Lower lobe of right lung (tissue), 2 donors: ENCODE data around the gene NEDD4L. TPM values are rescaled to one million over a fixed set of nuclear protein-coding genes. Genes with fewer than 3 reads are reported as not detected.
A peak's percentile ranks its signal among the peaks of the same experiment; 100 is the strongest.

Source experiments
- ATAC-seq, 2 donors: fragments of 200-7000 bp; cut with Tn5 transposase; one replicate each; pipeline ENCODE4 v1.9.1; 2020 to 2022; ENCODE audit warnings: mild to moderate bottlenecking in 2 of 2, moderate library complexity in 2 of 2
- DNase-seq: peaks from one replicate; pipeline ENCODE4 v3.0.0-alpha.2; 2020
- H3K27ac ChIP-seq: fragments of 200-600 bp; one replicate; pipeline ENCODE4 v1.8.0; 2022
- H3K27me3 ChIP-seq: fragments of 200-600 bp; one replicate; pipeline ENCODE4 v1.8.0; 2022; ENCODE audit warnings: low read depth
- H3K36me3 ChIP-seq: fragments of 200-600 bp; one replicate; pipeline ENCODE4 v1.8.0; 2022; ENCODE audit warnings: mild to moderate bottlenecking
- H3K4me1 ChIP-seq: fragments of 200-600 bp; one replicate; pipeline ENCODE4 v1.8.0; 2022
- H3K4me3 ChIP-seq: fragments of 200-600 bp; one replicate; pipeline ENCODE4 v1.8.0; 2022; ENCODE audit warnings: mild to moderate bottlenecking
- H3K9me3 ChIP-seq: fragments of 200-600 bp; one replicate; pipeline ENCODE4 v1.8.0; 2022
- intact Hi-C: fragments of 100-400 bp; cut with DNase I; formaldehyde crosslinking; loops from one replicate; pipeline ENCODE4 v1.11.0; 2022
- total RNA-seq: library from RNA; stranded (reverse); fragmentation: NEBNext Ultra II Directional; extraction: Animal tissue kit (Norgen Biotek cat#: 25700); gene quantifications from one replicate; pipeline ENCODE4 v1.2.1, GENCODE V29; 2021
- TF ChIP-seq, protein P1 (sequence below): fragments of 200-600 bp; IDR thresholded peaks from one replicate; pipeline ENCODE4 v1.8.0; 2022; ENCODE audit warnings: antibody characterized with exemption, mild to moderate bottlenecking
- donor health status: DM: no; HTN: yes; CAD: no; lungs with severe emphysema.

The NEDD4L gene
- total RNA-seq, 1 donor from 2014 or later = 203 TPM

DNA sequence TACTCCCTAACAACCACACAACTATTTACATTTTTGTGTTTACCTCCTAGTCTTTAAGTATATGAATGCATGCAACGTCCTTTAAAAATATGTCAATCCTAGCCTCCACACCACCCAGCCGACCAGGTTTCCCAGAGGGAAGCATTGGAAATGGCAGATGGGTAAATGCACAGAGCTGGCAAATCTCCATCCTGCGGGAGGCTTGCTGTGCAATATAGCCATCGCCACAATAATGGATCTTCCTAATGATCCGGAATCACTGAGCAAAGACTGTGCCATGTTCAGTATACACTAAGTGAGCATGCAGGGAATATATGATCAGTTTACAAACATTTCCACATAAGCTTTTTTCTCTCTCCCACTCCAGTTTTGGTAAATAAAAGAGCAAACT is 131.8 kb downstream of the NEDD4L start:
- Histone ChIP-seq H3K9me3 (no peaks in the 10 kb centered on the region), H3K36me3 (no peaks in the 10 kb centered on the region), H3K4me3 (no peak overlapping the region), H3K27me3 (no peaks in the 10 kb centered on the region), H3K27ac (no peak overlapping the region), H3K4me1 (peaks cover 44% of the 10 kb centered on the region)
- DNase-seq = no peak
- TF ChIP-seq, protein P1, sequence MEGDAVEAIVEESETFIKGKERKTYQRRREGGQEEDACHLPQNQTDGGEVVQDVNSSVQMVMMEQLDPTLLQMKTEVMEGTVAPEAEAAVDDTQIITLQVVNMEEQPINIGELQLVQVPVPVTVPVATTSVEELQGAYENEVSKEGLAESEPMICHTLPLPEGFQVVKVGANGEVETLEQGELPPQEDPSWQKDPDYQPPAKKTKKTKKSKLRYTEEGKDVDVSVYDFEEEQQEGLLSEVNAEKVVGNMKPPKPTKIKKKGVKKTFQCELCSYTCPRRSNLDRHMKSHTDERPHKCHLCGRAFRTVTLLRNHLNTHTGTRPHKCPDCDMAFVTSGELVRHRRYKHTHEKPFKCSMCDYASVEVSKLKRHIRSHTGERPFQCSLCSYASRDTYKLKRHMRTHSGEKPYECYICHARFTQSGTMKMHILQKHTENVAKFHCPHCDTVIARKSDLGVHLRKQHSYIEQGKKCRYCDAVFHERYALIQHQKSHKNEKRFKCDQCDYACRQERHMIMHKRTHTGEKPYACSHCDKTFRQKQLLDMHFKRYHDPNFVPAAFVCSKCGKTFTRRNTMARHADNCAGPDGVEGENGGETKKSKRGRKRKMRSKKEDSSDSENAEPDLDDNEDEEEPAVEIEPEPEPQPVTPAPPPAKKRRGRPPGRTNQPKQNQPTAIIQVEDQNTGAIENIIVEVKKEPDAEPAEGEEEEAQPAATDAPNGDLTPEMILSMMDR = no peak
- intact Hi-C loops = no loop called here
- no peak for ATAC-seq

DNA sequence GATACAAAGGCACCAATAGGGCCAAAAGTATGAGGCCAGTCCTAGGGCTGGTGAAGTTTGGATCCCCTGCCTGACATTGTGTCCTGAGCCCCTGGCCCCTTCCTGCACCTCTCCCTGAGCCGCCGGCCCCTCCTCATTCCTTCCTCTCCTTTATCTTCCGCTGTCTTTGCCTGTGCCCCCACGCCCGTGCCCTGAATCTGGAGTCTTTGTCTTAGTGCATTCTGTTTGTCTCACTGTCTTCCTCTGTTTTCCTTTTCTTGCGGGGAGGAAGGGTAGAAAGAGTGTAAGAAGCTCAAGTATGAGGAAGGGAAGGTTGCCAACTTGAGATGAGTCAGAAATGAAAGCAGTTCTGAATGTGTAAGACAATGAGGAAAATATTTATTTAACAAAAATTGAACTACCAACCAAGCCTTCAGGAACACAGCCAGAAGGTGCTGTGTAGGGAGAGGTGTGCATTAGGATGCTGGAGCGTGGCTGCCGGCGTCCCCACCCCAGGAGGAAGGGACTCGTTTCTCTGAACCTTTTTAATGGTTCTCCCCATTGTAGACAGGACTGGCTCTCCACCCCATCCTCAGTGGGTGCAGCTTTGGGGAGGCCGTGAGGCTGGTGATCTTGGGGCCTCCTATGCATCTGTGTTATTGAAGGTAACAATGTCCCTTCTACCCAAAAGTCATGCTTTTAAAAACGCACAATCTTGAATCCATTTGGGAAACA is 133.1 kb downstream of the NEDD4L start:
- Histone ChIP-seq H3K27ac (no peak overlapping the region), H3K4me3 (no peak overlapping the region), H3K4me1 (peaks cover 51% of the 10 kb centered on the region), H3K9me3 (no peaks in the 10 kb centered on the region), H3K27me3 (no peaks in the 10 kb centered on the region), H3K36me3 (no peaks in the 10 kb centered on the region)
- ATAC-seq (peak; percentile 7 to 61), DNase-seq (no peak)
- intact Hi-C loops = no loop called here
- TF ChIP-seq, protein P1 = no peak

DNA sequence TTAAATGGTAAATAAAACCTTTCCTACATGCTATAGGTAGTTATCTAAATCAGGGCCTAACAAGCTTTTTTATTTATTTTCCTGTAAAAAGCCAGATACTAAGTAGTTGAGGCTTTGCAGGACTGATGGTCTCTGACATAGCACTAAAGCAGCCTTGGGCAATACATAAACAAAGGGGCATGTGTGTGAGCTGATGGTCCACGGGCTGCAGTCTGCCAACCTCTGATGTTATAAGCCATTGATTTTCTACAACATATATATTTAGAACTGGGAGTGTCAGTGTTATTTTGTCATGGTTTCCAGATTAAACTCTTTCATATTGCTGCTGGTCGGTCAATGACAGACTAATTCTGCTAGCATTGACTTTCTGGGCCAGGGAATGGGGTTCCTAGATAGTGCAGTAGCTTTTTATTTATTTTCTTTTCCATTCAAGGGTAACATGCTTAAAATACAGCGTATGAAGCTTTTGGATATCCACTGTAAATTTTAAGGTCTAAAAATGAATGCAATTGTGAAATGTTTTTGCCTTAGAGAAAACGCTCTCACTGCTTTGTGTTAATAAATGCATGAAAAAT is 134.0 kb downstream of the NEDD4L start:
- ATAC-seq = no peak
- TF ChIP-seq, protein P1 = no peak
- Histone ChIP-seq H3K4me3 (no peak overlapping the region), H3K4me1 (peaks cover 57% of the 10 kb centered on the region), H3K9me3 (no peaks in the 10 kb centered on the region), H3K36me3 (no peaks in the 10 kb centered on the region), H3K27me3 (no peaks in the 10 kb centered on the region), H3K27ac (no peak overlapping the region)
- DNase-seq = no peak
- intact Hi-C loops = no loop called here

DNA sequence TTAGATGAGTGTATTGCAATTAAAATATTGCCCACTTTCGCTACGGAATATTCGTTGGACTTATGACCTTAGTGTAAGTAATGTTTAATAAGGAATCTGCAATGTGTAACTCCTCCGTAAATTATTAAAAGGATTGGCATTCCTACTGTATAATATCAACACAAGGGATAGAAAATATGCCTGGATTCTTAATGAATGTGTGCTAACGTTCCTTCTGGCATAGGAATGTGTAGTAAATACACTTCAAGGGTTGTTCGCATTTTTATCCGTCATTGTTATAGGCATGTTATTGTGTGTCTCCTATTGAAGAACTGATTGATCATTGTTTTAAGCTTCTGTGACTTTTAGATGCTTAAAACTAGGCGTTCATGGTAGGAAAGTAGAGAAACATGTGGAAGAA is 134.5 kb downstream of the NEDD4L start:
- Histone ChIP-seq H3K4me1 (peaks cover 59% of the 10 kb centered on the region), H3K27me3 (no peaks in the 10 kb centered on the region), H3K27ac (no peak overlapping the region), H3K4me3 (no peak overlapping the region), H3K36me3 (no peaks in the 10 kb centered on the region), H3K9me3 (no peaks in the 10 kb centered on the region)
- intact Hi-C loops = no loop called here
- peak in 1 of 2 donors; percentile 5 for ATAC-seq
- DNase-seq = no peak
- TF ChIP-seq, protein P1 = no peak

DNA sequence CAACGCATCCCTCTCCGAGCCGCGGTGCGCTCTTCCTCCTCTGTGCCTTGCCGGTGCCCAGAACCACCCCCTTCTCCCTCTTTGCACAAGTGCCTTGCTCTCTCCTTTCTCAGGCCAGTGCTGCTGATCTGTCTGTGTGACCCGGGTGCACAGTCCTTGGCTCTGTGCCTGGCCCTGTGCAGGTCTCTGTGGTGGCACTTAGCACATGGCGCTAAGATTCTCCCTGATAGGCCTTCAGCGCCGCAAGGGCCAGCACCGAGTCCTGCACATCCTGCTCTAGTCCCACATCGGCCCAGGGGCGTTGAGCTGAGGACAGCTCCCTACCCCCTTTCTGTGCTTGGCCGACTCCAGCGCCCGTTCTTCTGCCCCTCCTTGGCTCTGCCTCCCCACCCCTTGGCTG is 136.1 kb downstream of the NEDD4L start:
- TF ChIP-seq, protein P1 = no peak
- Histone ChIP-seq H3K27ac (no peak overlapping the region), H3K27me3 (no peaks in the 10 kb centered on the region), H3K36me3 (no peaks in the 10 kb centered on the region), H3K4me1 (peaks cover 57% of the 10 kb centered on the region), H3K4me3 (no peak overlapping the region), H3K9me3 (no peaks in the 10 kb centered on the region)
- DNase-seq = no peak
- ATAC-seq = no peak
- intact Hi-C loops = no loop called here
